ENCODE data around the gene TSR2. TPM values are rescaled to one million over a fixed set of nuclear protein-coding genes. Genes with fewer than 3 reads are reported as not detected.
"Not testable (repeated sequence)": the region's sequence is repeated elsewhere in the genome, so short reads cannot be mapped to it uniquely, and the experiment has no call there.

TSR2 gene
- total RNA-seq, 1 donor from 2014 or later = 14.0 TPM

DNA sequence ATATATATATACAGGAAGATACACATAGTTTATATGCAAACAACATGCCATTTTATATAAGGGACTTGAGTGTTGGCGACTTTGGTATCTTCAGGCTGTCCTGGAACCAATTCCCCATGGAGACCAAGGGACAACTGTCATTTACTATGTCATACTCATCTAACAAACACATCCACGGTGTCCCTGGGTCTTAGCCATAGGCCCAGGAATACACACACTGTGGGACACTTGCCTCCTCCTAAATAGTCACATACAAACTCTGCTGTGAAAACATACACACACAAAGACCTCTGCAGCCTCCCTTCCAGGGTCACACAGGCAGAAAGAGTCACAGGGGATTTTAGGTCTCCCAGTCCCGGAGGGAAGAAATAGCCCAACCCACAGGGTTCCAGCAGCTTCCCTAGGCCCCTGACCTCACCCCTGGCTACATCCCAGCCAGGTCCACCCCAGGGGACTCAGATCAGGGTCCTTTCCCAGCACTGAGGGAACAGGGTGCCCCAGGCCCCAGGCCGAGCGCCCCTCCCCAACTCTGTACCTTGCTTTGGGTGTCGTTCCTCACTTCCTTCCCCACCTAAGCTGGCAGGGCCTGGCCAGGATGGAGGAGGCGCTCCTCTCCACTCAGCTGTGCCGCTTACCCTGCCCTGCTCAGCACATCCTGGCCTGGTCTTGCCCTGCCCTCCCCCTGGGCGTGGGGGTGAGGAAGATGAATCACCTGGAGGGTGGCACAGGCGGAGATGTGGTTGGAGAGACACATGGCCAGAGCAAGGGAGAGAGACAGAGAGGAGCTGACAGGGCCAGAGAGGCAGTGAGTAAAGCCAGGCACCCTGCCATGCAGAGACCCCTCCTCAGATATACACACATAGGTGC is 34.0 kb downstream of the TSR2 start:
- intact Hi-C loops (cut with DNase I) = no loop called here
- Histone ChIP-seq H3K9me3 (no peaks in the 10 kb centered on the region), H3K27me3 (no peaks in the 10 kb centered on the region), H3K4me1 (peaks cover 0 to 2% of the 10 kb centered on the region in 2 donors), H3K4me3 (no peak overlapping the region), H3K36me3 (peaks cover 4% of the 10 kb centered on the region in 2 donors), H3K27ac (no peak overlapping the region)
- TF ChIP-seq, protein P1, sequence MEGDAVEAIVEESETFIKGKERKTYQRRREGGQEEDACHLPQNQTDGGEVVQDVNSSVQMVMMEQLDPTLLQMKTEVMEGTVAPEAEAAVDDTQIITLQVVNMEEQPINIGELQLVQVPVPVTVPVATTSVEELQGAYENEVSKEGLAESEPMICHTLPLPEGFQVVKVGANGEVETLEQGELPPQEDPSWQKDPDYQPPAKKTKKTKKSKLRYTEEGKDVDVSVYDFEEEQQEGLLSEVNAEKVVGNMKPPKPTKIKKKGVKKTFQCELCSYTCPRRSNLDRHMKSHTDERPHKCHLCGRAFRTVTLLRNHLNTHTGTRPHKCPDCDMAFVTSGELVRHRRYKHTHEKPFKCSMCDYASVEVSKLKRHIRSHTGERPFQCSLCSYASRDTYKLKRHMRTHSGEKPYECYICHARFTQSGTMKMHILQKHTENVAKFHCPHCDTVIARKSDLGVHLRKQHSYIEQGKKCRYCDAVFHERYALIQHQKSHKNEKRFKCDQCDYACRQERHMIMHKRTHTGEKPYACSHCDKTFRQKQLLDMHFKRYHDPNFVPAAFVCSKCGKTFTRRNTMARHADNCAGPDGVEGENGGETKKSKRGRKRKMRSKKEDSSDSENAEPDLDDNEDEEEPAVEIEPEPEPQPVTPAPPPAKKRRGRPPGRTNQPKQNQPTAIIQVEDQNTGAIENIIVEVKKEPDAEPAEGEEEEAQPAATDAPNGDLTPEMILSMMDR (IDR thresholded peaks at IDR 0.05) = no peak
- no peak for DNase-seq (ENCODE audit: low spot score in 2 of 2)

DNA sequence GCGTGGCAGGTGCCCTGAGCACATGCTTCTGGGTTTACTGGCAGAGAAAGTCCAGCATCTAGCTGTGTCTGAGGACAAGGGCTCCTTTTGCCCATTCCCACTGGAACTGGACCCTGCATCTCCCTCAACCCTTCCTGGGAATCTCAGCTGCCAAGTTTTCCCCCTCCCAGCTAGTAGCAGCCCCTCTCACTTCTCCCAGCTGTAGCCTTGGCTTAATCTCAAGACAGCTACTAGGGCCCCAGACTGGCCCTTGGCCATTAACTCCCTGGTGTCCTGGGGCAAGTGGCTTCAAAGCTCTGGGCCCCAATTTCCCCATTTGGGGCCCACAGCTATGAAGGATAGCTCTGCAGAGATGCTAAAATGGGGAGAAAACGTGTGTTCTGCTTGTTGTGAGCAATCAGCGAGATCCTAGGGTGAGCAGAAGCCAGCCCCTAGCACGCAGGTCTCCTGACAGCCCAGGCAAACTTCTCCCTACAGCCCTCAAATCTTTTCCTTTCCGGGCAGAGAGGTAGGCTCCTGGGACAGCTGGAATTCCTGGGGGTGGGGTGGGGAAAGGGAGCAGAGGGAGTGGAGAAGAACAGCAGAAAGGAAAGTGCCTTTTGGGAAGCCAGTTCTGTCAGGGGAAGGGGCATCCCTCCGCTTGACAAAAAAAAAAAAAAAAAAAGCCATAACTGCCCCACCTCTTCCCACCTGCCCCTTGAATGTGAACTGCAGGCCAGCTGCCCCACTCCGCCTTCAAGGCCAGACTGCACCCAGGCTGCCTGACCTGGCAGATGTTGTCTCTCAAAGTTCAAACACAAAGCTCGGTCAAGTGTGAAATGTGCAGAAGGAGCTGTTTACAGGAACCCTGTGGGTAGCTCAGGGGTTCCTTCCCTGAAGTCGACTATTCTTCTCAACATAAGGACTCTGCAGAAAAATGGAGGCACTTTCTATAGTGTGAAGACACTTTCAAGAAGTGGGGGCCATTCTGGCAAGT is 39.2 kb downstream of the TSR2 start:
- TF ChIP-seq, protein P1 (IDR thresholded peaks at IDR 0.05) = no peak
- Histone ChIP-seq H3K27me3 (no peaks in the 10 kb centered on the region), H3K4me3 (no peak overlapping the region), H3K36me3 (no peaks in the 10 kb centered on the region), H3K4me1 (peaks cover 0 to 3% of the 10 kb centered on the region in 2 donors), H3K27ac (peak overlapping the region in 1 of 2 donors; percentile 27), H3K9me3 (no peaks in the 10 kb centered on the region)
- intact Hi-C loops (cut with DNase I) = loop anchor here (5.0 kb wide), 2 partner anchors 122 to 163 kb away; partner anchors contain the start of gene WNK3
- no peak for DNase-seq (ENCODE audit: low spot score in 2 of 2)

DNA sequence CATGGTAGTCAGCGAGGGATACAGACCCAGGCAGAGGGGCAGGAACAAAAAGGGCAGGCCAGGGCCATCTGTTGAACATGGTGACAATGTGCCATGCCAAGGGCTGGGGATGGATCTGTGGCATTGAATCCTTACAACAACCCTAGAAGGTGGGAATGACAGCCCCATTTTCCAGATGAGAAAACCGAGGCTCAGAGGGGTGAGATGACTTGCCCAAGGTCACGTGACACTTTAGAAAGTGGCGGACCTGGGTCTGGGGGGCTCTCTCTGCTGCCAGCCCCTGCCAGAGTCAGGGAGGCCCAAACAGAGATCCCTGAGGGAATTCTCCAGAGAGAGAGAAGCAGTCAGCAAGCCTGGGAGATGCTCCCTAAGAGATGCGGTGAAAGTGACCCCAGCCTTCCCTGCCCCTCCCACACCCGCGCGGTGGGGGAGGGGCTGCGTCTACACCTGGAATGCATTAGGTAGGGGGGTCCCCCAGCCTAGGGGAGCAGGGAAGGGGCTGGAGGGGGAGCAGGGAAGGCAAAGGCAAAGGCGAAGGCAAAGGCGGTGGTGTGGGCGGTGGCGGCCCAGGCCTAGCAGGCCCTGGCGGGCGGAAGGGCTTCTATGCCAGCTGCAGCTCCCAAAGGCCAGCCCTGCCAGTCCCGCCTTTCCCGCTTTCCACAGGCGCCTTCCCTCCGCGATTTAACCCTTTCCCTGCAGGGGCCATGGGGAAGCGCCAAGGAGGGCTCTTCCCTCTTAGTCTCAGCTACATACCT is 42.8 kb downstream of the TSR2 start:
- peak overlapping the region; percentile 26 to 51 for H3K4me3 ChIP-seq
- TF ChIP-seq, protein P1 (IDR thresholded peaks at IDR 0.05) = no peak
- H3K27ac ChIP-seq = peak overlapping the region; percentile 67 to 69
- no peaks in the 10 kb centered on the region for H3K27me3 ChIP-seq
- no peak for DNase-seq (ENCODE audit: low spot score in 2 of 2)
- H3K9me3 ChIP-seq = no peaks in the 10 kb centered on the region
- peaks cover 0 to 3% of the 10 kb centered on the region in 2 donors for H3K4me1 ChIP-seq
- intact Hi-C loops (cut with DNase I) = loop anchor here (2.0 to 5.0 kb wide), 4 partner anchors 14 to 159 kb away; partner anchors contain the start of genes FGD1, GNL3L and WNK3
- no peaks in the 10 kb centered on the region for H3K36me3 ChIP-seq

DNA sequence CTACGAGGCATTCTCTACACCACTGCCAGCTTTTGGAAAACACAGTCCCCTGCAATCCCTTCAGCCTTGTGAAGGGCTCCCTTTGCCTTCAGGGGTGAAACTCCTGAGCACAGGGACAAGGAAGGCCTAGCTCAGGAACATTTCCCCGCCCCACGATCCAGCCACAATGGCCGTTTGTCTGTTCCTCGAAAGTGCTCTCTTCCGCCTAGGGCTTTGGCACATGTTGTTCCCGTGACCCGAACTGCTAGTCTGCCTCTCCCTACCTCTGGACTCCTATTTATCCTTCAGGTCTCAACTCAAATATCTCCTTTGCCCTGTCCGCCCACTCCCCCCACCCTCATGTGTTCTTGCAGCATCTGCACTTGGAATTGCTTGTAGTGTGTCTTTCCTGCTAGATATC is 43.7 kb downstream of the TSR2 start:
- Histone ChIP-seq H3K27me3 (no peaks in the 10 kb centered on the region), H3K36me3 (no peaks in the 10 kb centered on the region), H3K4me3 (peak overlapping the region in 1 of 2 donors; percentile 51), H3K4me1 (peaks cover 0 to 3% of the 10 kb centered on the region in 2 donors), H3K9me3 (no peaks in the 10 kb centered on the region), H3K27ac (peak overlapping the region; percentile 67 to 69)
- TF ChIP-seq, protein P1 (IDR thresholded peaks at IDR 0.05) = no peak
- no peak for DNase-seq (ENCODE audit: low spot score in 2 of 2)
- intact Hi-C loops (cut with DNase I) = loop anchor here (2.0 to 5.0 kb wide), 4 partner anchors 13 to 158 kb away; partner anchors contain the start of genes FGD1, GNL3L and WNK3

DNA sequence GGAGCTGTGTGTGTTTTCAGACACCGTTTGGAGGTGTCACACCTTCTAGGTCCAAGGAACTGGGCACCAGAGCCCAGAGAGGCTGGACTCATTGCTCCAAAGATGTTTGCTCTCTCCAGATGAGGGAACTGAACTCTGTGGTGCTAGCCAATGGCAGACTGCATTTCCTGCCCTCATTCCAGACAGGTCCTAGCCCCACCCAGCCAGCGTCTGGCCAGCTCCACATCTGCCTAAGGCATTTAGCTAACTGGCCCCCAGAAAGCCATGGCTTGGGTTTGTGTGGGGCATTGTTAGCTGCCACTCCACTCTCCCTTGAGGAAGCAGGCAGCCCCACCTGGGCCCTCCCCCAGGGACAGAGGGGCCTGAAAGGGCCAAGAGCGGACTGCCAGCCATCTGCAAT is 44.5 kb downstream of the TSR2 start:
- DNase-seq (ENCODE audit: low spot score in 2 of 2) = no peak
- peak overlapping the region; percentile 67 to 69 for H3K27ac ChIP-seq
- H3K36me3 ChIP-seq = no peaks in the 10 kb centered on the region
- no peaks in the 10 kb centered on the region for H3K27me3 ChIP-seq
- H3K4me1 ChIP-seq = no peaks in the 10 kb centered on the region
- no peaks in the 10 kb centered on the region for H3K9me3 ChIP-seq
- intact Hi-C loops (cut with DNase I) = loop anchor here (5.0 kb wide), 2 partner anchors 127 to 158 kb away; partner anchors contain the start of gene WNK3
- TF ChIP-seq, protein P1 (IDR thresholded peaks at IDR 0.05) = no peak
- H3K4me3 ChIP-seq = no peak overlapping the region

DNA sequence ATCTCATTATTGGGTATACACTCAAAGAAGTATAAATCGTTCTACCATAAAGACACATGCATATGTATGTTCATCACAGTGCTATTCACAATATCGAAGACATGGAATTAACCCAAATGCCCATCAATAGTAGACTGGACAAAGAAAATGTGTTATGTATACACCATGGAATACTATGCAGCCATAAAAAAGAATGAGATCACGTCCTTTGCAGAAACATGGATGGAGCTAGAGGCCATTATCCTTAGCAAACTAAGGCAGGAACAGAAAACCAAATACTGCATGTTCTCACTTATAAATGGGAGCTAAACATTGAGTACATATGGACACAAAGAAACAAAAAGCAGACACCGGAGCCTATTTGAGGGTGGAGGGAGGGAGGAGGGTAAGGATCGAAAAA is 49.6 kb downstream of the TSR2 start:
- H3K9me3 ChIP-seq; intact Hi-C loops (cut with DNase I); H3K4me3 ChIP-seq; H3K27ac ChIP-seq; H3K27me3 ChIP-seq; DNase-seq (ENCODE audit: low spot score in 2 of 2); H3K4me1 ChIP-seq; H3K36me3 ChIP-seq: not testable (repeated sequence)

Data from ascending aorta (tissue), 2 donors.